GM21723 (cell line): ENCODE measurements around the gene GLIPR1L2.
"Not testable (repeated sequence)": the region's sequence is repeated elsewhere in the genome, so short reads cannot be mapped to it uniquely, and the experiment has no call there.

Experiments used
- ATAC-seq: cut with Tn5 transposase; IDR thresholded peaks from one replicate; pipeline ENCODE4 v1.9.1; 2021; ENCODE audit warnings: mild to moderate bottlenecking, moderate library complexity; ENCODE audit not compliant: unreplicated experiment

The GLIPR1L2 gene

GRCh38 chr12:75390899-75391538 is at the start of gene GLIPR1L2:
Gene GLIPR1L2, plus strand, starts transcription at chr12:75391089. Its CDS starts 28 bp downstream, at chr12:75391117.
- peak; percentile 94 for ATAC-seq

GRCh38 chr12:75341873-75342272 is 49.0 kb upstream of the GLIPR1L2 start:
- no peak for ATAC-seq

- no peak for ATAC-seq
Observed at GRCh38 chr12:75345531-75345930, 45.4 kb upstream of the GLIPR1L2 start.

- ATAC-seq = not testable (repeated sequence)
Observed at GRCh38 chr12:75346215-75346614, 44.7 kb upstream of the GLIPR1L2 start.

GRCh38 chr12:75349946-75350345 is 40.9 kb upstream of the GLIPR1L2 start:
- no peak for ATAC-seq

GRCh38 chr12:75350413-75350812 is 40.5 kb upstream of the GLIPR1L2 start:
- no peak for ATAC-seq

- ATAC-seq = no peak
Observed at GRCh38 chr12:75354011-75354410, 36.9 kb upstream of the GLIPR1L2 start.

GRCh38 chr12:75360920-75361319 is 30.0 kb upstream of the GLIPR1L2 start:
- no peak for ATAC-seq

GRCh38 chr12:75361408-75361807 is 29.5 kb upstream of the GLIPR1L2 start:
- ATAC-seq = no peak

- no peak for ATAC-seq
Observed at GRCh38 chr12:75364919-75365318, 26.0 kb upstream of the GLIPR1L2 start.

GRCh38 chr12:75366629-75367028 is 24.3 kb upstream of the GLIPR1L2 start:
- ATAC-seq = no peak

- no peak for ATAC-seq
Observed at GRCh38 chr12:75374971-75375370, 15.9 kb upstream of the GLIPR1L2 start.

- no peak for ATAC-seq
Observed at GRCh38 chr12:75378354-75378753, 12.5 kb upstream of the GLIPR1L2 start.

GRCh38 chr12:75389061-75389460 is 1.8 kb upstream of the GLIPR1L2 start:
- no peak for ATAC-seq

- no peak for ATAC-seq
Observed at GRCh38 chr12:75389706-75390105, 1.2 kb upstream of the GLIPR1L2 start.

- peak; percentile 7 for ATAC-seq
Observed at GRCh38 chr12:75390156-75390898, 562 bp upstream of the GLIPR1L2 start.

- no peak for ATAC-seq
Observed at GRCh38 chr12:75404231-75404630, 13.3 kb downstream of the GLIPR1L2 start.

- no peak for ATAC-seq
Observed at GRCh38 chr12:75407683-75408082, 16.8 kb downstream of the GLIPR1L2 start.

GRCh38 chr12:75409830-75410229 is 18.9 kb downstream of the GLIPR1L2 start:
- no peak for ATAC-seq

GRCh38 chr12:75414671-75415070 is 23.8 kb downstream of the GLIPR1L2 start:
- no peak for ATAC-seq

- no peak for ATAC-seq
Observed at GRCh38 chr12:75419841-75420240, 29.0 kb downstream of the GLIPR1L2 start.

- ATAC-seq = no peak
Observed at GRCh38 chr12:75427491-75427890, 36.6 kb downstream of the GLIPR1L2 start.
